ACC112 (cell line): ENCODE results near the gene CD19.
"Not testable (repeated sequence)": the region's sequence is repeated elsewhere in the genome, so short reads cannot be mapped to it uniquely, and the experiment has no call there.

ENCODE experiments used
- H2AFZ ChIP-seq: fragments of 200-600 bp; sonication (generic); one replicate; pipeline ENCODE4 v1.6.0; 2017; ENCODE audit warnings: antibody characterized with exemption, low read length; ENCODE audit not compliant: unreplicated experiment
- H3K27ac ChIP-seq: fragments of 200-600 bp; sonication (generic); 2 replicates; pipeline ENCODE4 v1.5.1; 2014; ENCODE audit warnings: low read depth, mild to moderate bottlenecking, antibody characterized with exemption, low read length, moderate library complexity
- H3K27me3 ChIP-seq: fragments of 200-600 bp; sonication (generic); 2 replicates; pipeline ENCODE4 v1.6.1; 2014; ENCODE audit warnings: mild to moderate bottlenecking, antibody characterized with exemption, low read length, moderate library complexity, mixed read lengths; ENCODE audit not compliant: insufficient read depth
- H3K36me3 ChIP-seq: fragments of 200-600 bp; sonication (generic); 2 replicates; pipeline ENCODE4 v1.6.1; 2016; ENCODE audit warnings: mild to moderate bottlenecking, antibody characterized with exemption, low read length, moderate library complexity, mixed read lengths; ENCODE audit not compliant: insufficient read depth
- H3K4me1 ChIP-seq: fragments of 200-600 bp; sonication (generic); one replicate; pipeline ENCODE4 v1.6.1; 2016; ENCODE audit warnings: low read length, mixed read lengths; ENCODE audit not compliant: insufficient read depth, unreplicated experiment, control insufficient read depth
- H3K4me3 ChIP-seq: fragments of 200-600 bp; sonication (generic); 2 replicates; pipeline ENCODE4 v1.5.1; 2014; ENCODE audit warnings: mild to moderate bottlenecking, low read depth, low read length
- H3K79me2 ChIP-seq: fragments of 200-600 bp; sonication (generic); one replicate; pipeline ENCODE4 v1.6.0; 2016; ENCODE audit warnings: low read length; ENCODE audit not compliant: control insufficient read depth, unreplicated experiment, insufficient read depth

The CD19 gene

GRCh38 chr16:28925386-28926228 is 6.2 kb upstream of the CD19 start:
- Histone ChIP-seq H3K4me3 (peak overlapping the region; percentile 84), H3K27ac (peak overlapping the region; percentile 85), H3K27me3 (no peaks in the 10 kb centered on the region), H3K79me2 (no peaks in the 10 kb centered on the region), H3K4me1 (peaks cover 4% of the 10 kb centered on the region), H2AFZ (peak overlapping the region; percentile 76), H3K36me3 (no peaks in the 10 kb centered on the region)

GRCh38 chr16:28926284-28926683 is 5.5 kb upstream of the CD19 start:
- H3K27ac ChIP-seq, H3K4me1 ChIP-seq, H3K27me3 ChIP-seq, H2AFZ ChIP-seq, H3K36me3 ChIP-seq, H3K79me2 ChIP-seq: not testable (repeated sequence)
- H3K4me3 ChIP-seq: peak overlapping the region; percentile 84

GRCh38 chr16:28927815-28928214 is 4.0 kb upstream of the CD19 start:
- H3K79me2 ChIP-seq: no peaks in the 10 kb centered on the region
- no peak overlapping the region for H3K27ac ChIP-seq
- peaks cover 4% of the 10 kb centered on the region for H3K4me1 ChIP-seq
- no peaks in the 10 kb centered on the region for H3K27me3 ChIP-seq
- no peak overlapping the region for H3K4me3 ChIP-seq
- no peaks in the 10 kb centered on the region for H3K36me3 ChIP-seq
- H2AFZ ChIP-seq: no peak overlapping the region

- no peaks in the 10 kb centered on the region for H3K79me2 ChIP-seq
- no peak overlapping the region for H3K4me3 ChIP-seq
- H2AFZ ChIP-seq: no peak overlapping the region
- H3K27me3 ChIP-seq: no peaks in the 10 kb centered on the region
- H3K4me1 ChIP-seq: peaks cover 4% of the 10 kb centered on the region
- H3K27ac ChIP-seq: no peak overlapping the region
- no peaks in the 10 kb centered on the region for H3K36me3 ChIP-seq
Observed at GRCh38 chr16:28930203-28930602, 1.6 kb upstream of the CD19 start.

- Histone ChIP-seq H3K4me1 (peaks cover 7% of the 10 kb centered on the region), H3K27ac (no peak overlapping the region), H3K79me2 (no peaks in the 10 kb centered on the region), H2AFZ (no peak overlapping the region), H3K36me3 (no peaks in the 10 kb centered on the region), H3K27me3 (no peaks in the 10 kb centered on the region), H3K4me3 (no peak overlapping the region)
Observed at GRCh38 chr16:28930652-28931051, 1.1 kb upstream of the CD19 start.

GRCh38 chr16:28932339-28933141 is 769 bp downstream of the CD19 start:
- no peak overlapping the region for H3K4me3 ChIP-seq
- H3K36me3 ChIP-seq: no peaks in the 10 kb centered on the region
- no peak overlapping the region for H2AFZ ChIP-seq
- H3K27me3 ChIP-seq: no peaks in the 10 kb centered on the region
- no peaks in the 10 kb centered on the region for H3K79me2 ChIP-seq
- peaks cover 4% of the 10 kb centered on the region for H3K4me1 ChIP-seq
- H3K27ac ChIP-seq: no peak overlapping the region

- no peak overlapping the region for H3K27ac ChIP-seq
Observed at GRCh38 chr16:28933171-28933570, 1.4 kb downstream of the CD19 start.

GRCh38 chr16:28935346-28935745 is 3.6 kb downstream of the CD19 start:
- Histone ChIP-seq H3K36me3 (no peaks in the 10 kb centered on the region), H3K79me2 (no peaks in the 10 kb centered on the region), H3K27me3 (no peaks in the 10 kb centered on the region), H3K27ac (no peak overlapping the region), H3K4me1 (peaks cover 4% of the 10 kb centered on the region), H3K4me3 (no peak overlapping the region), H2AFZ (no peak overlapping the region)

More at GRCh38 chr16:28933171-28933570, 1.4 kb downstream of the CD19 start:
- Histone ChIP-seq H3K79me2 (no peaks in the 10 kb centered on the region), H3K4me3 (no peak overlapping the region), H3K27me3 (no peaks in the 10 kb centered on the region), H3K4me1 (peaks cover 4% of the 10 kb centered on the region), H2AFZ (no peak overlapping the region), H3K36me3 (no peaks in the 10 kb centered on the region)

- Histone ChIP-seq H3K27ac (no peak overlapping the region), H3K36me3 (no peaks in the 10 kb centered on the region), H3K4me3 (no peak overlapping the region)
Observed at GRCh38 chr16:28935924-28936783, 4.4 kb downstream of the CD19 start.

GRCh38 chr16:28936784-28937155 is 5.0 kb downstream of the CD19 start:
- H2AFZ ChIP-seq: no peak overlapping the region
- H3K4me3 ChIP-seq: no peak overlapping the region
- H3K79me2 ChIP-seq: no peaks in the 10 kb centered on the region
- no peaks in the 10 kb centered on the region for H3K36me3 ChIP-seq
- H3K27ac ChIP-seq: no peak overlapping the region
- peaks cover 4% of the 10 kb centered on the region for H3K4me1 ChIP-seq
- H3K27me3 ChIP-seq: no peaks in the 10 kb centered on the region

More at GRCh38 chr16:28935924-28936783, 4.4 kb downstream of the CD19 start:
- H3K27me3 ChIP-seq: no peaks in the 10 kb centered on the region
- H3K4me1 ChIP-seq: peaks cover 4% of the 10 kb centered on the region
- no peaks in the 10 kb centered on the region for H3K79me2 ChIP-seq
- no peak overlapping the region for H2AFZ ChIP-seq
